ENCODE results near the gene SMARCAD1.

GRCh38 chr4:94298725-94299252 is 91.1 kb downstream of the SMARCAD1 start:
- no peak for TF ChIP-seq CTCF (IDR thresholded peaks at IDR 0.05)
- TF ChIP-seq POLR2A (IDR thresholded peaks at IDR 0.05), result no peak
- TF ChIP-seq EP300 (IDR thresholded peaks at IDR 0.05), result no peak

Measured in ovary (tissue), 3 donors.